Measurements from ENCODE around the gene NEUROD1.

Gene NEUROD1

DNA sequence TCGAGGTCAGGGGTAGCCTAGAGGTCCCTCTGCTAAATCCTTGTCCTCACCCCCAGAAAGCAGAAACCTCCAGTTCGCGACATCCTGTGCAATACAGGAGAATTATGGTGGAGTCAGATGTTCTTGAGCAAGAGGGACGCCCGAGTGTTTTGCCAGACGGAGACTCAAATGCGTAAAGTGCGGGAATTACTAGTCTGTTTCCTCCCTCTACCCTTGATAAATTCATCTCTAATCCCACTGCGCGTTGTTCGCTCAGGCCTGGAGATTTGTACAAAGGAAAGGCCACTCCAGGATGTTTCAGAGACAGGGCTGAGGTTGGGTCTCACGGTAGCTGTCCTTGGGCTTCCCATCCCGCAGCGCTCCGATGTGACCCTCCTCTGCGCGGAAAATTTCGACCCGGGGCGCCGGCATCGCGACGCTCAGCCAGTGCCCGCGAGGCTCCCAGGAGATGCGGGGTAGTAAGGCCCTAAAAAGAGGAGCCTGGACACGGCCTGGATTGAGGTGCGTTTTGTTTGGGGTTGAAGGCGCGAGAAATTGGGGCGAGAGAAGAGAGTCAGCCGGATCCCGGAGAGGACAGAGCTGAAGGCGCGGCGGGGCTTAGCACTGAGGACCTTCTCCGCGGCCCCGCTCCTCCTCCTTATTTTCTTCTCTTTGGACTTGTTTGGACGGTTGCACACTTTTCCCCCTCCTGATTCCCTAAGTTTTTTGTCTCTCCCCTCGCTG lies 2.6 kb upstream of the NEUROD1 start:
- no peak overlapping the region for H3K4me3 ChIP-seq (ENCODE audit: insufficient read depth, low read length, poor library complexity, severe bottlenecking)

DNA sequence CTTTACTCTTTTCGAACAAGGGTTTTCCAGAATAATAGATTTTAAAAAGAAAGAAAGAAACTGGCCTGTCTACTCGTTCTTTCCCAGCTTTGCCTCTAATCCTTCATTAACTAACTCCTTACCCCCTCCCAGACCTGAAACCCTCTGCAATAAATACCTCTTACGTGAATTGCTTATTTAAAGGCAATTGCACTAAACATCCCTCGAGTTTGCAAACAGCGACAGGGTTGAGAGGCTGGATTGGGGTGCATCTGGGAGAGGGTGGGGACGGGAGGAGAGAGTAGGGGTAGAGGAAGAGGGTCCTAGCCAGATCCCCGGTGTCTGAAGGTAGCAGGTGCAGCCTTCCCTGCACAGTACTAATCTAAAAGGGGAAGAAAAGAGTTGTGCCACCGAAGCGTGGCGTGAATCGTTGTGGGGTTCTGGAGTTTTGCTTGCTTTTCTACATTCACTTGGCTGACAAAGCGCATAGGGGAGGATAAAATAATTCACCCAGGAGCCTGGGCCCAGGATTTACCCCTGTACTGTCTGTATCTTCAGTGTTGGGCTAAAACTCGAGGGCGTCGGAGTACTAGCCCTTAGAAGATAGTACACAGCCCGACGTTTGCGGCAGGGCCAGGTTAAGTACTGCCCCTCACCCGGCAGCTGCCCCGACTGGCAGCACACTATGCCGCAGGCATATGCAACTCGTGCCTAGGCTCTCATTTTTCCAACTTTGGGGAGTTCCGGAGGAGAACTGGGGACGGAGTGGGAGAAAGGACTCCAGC lies 1.9 kb upstream of the NEUROD1 start:
- no peaks in the 10 kb centered on the region for H3K36me3 ChIP-seq (ENCODE audit: low read length)
- H3K4me2 ChIP-seq (ENCODE audit: low read depth, low read length, poor library complexity, severe bottlenecking) = no peak overlapping the region
- no peaks in the 10 kb centered on the region for H3F3A ChIP-seq (ENCODE audit: insufficient read depth)
- H3K9me3 ChIP-seq (ENCODE audit: insufficient read depth, low read length) = no peaks in the 10 kb centered on the region
- no peak overlapping the region for H3K9ac ChIP-seq (ENCODE audit: low read length)
- no peaks in the 10 kb centered on the region for H3K79me2 ChIP-seq (ENCODE audit: insufficient read depth, low read length)
- H3K27ac ChIP-seq (ENCODE audit: low read depth, low read length) = no peak overlapping the region
- H3K27me3 ChIP-seq (ENCODE audit: low read length) = no peaks in the 10 kb centered on the region
- H3K4me3 ChIP-seq (ENCODE audit: insufficient read depth, low read length, poor library complexity, severe bottlenecking) = no peak overlapping the region
- H4K20me1 ChIP-seq (ENCODE audit: low read depth, low read length) = no peaks in the 10 kb centered on the region
- no peak overlapping the region for H2AFZ ChIP-seq (ENCODE audit: low read depth, low read length, severe bottlenecking)
- no peak for TF ChIP-seq EZH2phosphoT487 (conservative IDR thresholded peaks at IDR 0.05; ENCODE audit: low read length)
- TF ChIP-seq, protein P1, sequence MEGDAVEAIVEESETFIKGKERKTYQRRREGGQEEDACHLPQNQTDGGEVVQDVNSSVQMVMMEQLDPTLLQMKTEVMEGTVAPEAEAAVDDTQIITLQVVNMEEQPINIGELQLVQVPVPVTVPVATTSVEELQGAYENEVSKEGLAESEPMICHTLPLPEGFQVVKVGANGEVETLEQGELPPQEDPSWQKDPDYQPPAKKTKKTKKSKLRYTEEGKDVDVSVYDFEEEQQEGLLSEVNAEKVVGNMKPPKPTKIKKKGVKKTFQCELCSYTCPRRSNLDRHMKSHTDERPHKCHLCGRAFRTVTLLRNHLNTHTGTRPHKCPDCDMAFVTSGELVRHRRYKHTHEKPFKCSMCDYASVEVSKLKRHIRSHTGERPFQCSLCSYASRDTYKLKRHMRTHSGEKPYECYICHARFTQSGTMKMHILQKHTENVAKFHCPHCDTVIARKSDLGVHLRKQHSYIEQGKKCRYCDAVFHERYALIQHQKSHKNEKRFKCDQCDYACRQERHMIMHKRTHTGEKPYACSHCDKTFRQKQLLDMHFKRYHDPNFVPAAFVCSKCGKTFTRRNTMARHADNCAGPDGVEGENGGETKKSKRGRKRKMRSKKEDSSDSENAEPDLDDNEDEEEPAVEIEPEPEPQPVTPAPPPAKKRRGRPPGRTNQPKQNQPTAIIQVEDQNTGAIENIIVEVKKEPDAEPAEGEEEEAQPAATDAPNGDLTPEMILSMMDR (IDR thresholded peaks at IDR 0.05; ENCODE audit: insufficient read depth, low read length, poor library complexity, severe bottlenecking) = no peak
- no peaks in the 10 kb centered on the region for H3K9me2 ChIP-seq (replicated peaks; ENCODE audit: insufficient read depth, low read length)

More for the DNA sequence above, 2.6 kb upstream of the NEUROD1 start:
- no peaks in the 10 kb centered on the region for H3K27me3 ChIP-seq (ENCODE audit: low read length)
- H3K9ac ChIP-seq (ENCODE audit: low read length) = no peak overlapping the region
- H3K9me2 ChIP-seq (replicated peaks; ENCODE audit: insufficient read depth, low read length) = no peaks in the 10 kb centered on the region
- H2AFZ ChIP-seq (ENCODE audit: low read depth, low read length, severe bottlenecking) = no peak overlapping the region
- no peaks in the 10 kb centered on the region for H3K79me2 ChIP-seq (ENCODE audit: insufficient read depth, low read length)
- no peaks in the 10 kb centered on the region for H3F3A ChIP-seq (ENCODE audit: insufficient read depth)
- no peaks in the 10 kb centered on the region for H3K9me3 ChIP-seq (ENCODE audit: insufficient read depth, low read length)
- no peaks in the 10 kb centered on the region for H4K20me1 ChIP-seq (ENCODE audit: low read depth, low read length)
- no peak for TF ChIP-seq EZH2phosphoT487 (conservative IDR thresholded peaks at IDR 0.05; ENCODE audit: low read length)
- TF ChIP-seq, protein P1 (IDR thresholded peaks at IDR 0.05; ENCODE audit: insufficient read depth, low read length, poor library complexity, severe bottlenecking) = no peak
- no peak overlapping the region for H3K4me2 ChIP-seq (ENCODE audit: low read depth, low read length, poor library complexity, severe bottlenecking)
- no peak overlapping the region for H3K27ac ChIP-seq (ENCODE audit: low read depth, low read length)
- H3K36me3 ChIP-seq (ENCODE audit: low read length) = no peaks in the 10 kb centered on the region

DNA sequence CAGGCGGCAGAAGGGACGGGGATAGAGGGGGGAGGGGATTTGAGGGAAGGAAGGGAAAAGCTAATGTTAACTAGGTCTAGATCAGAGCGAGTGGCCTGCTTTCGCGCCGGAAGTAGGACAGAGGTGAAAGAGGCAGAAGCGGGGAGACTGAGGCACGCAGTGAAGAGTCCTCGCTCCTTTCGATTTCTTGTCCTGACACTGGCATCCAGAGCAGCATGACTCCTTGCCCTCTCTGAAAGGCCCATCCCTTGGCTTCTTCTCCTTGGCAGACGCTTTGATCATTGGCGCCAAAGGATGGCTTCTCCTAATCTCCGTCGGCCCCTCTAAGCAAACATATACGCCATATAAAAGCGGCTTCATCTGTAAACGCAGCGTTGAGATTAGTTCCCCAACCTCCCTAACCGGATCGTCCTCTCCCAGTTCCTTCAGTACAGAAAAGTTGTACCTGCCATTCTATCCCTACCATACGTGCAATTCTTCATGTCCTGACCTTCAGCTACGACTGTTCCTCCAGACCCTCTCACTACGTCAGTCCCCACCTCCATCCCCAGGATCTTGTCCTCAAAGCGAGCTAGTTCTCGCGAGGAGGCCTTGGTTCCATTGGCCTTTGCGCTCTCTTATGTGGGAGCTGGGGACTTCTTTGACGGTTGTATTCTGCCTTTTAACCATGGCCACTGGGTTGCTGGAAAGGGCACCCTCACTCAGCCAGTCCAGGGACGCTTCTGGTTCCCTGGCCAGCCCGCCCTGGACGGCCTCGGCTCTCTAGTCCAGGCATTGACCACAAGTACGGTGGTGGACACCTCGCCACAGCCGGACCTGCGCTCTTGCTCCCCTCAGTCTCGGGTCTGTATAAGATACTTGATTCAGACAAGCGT lies 857 bp upstream of the NEUROD1 start:
- no peak overlapping the region for H3K4me2 ChIP-seq (ENCODE audit: low read depth, low read length, poor library complexity, severe bottlenecking)
- H4K20me1 ChIP-seq (ENCODE audit: low read depth, low read length) = no peaks in the 10 kb centered on the region
- no peaks in the 10 kb centered on the region for H3F3A ChIP-seq (ENCODE audit: insufficient read depth)
- H3K27me3 ChIP-seq (ENCODE audit: low read length) = no peaks in the 10 kb centered on the region
- no peak overlapping the region for H3K27ac ChIP-seq (ENCODE audit: low read depth, low read length)
- H3K79me2 ChIP-seq (ENCODE audit: insufficient read depth, low read length) = no peaks in the 10 kb centered on the region
- no peaks in the 10 kb centered on the region for H3K36me3 ChIP-seq (ENCODE audit: low read length)
- no peak overlapping the region for H3K4me3 ChIP-seq (ENCODE audit: insufficient read depth, low read length, poor library complexity, severe bottlenecking)
- no peak for TF ChIP-seq EZH2phosphoT487 (conservative IDR thresholded peaks at IDR 0.05; ENCODE audit: low read length)
- TF ChIP-seq, protein P1 (IDR thresholded peaks at IDR 0.05; ENCODE audit: insufficient read depth, low read length, poor library complexity, severe bottlenecking) = no peak
- no peaks in the 10 kb centered on the region for H3K9me2 ChIP-seq (replicated peaks; ENCODE audit: insufficient read depth, low read length)
- no peak overlapping the region for H3K9ac ChIP-seq (ENCODE audit: low read length)
- H2AFZ ChIP-seq (ENCODE audit: low read depth, low read length, severe bottlenecking) = no peak overlapping the region
- no peaks in the 10 kb centered on the region for H3K9me3 ChIP-seq (ENCODE audit: insufficient read depth, low read length)
